Left forelimb (tissue), 1 donor: ENCODE data around the gene SAMD4A.

Source experiments
- DNase-seq: peaks from one replicate; pipeline ENCODE4 v3.0.0-alpha.2; 2018; ENCODE audit warnings: low spot score

Gene SAMD4A

GRCh38 chr14:54834727-54835126, 267.8 kb downstream of the SAMD4A start:
- no peak for DNase-seq

GRCh38 chr14:54836231-54836630, 269.3 kb downstream of the SAMD4A start:
- DNase-seq, result no peak

- DNase-seq, result no peak
These were observed 270.7 kb downstream of the SAMD4A start for GRCh38 chr14:54837508-54838149.

GRCh38 chr14:54838931-54839512, 272.1 kb downstream of the SAMD4A start:
- no peak for DNase-seq

GRCh38 chr14:54839701-54840119, 272.8 kb downstream of the SAMD4A start:
- DNase-seq, result no peak

- DNase-seq, result no peak
These were observed 273.4 kb downstream of the SAMD4A start for GRCh38 chr14:54840336-54840735.

- no peak for DNase-seq
These were observed 273.9 kb downstream of the SAMD4A start for GRCh38 chr14:54840798-54841197.
